Heart left ventricle (tissue), 13 donors: ENCODE measurements around the gene CNNM3.

Experiments
- CTCF ChIP-seq, 12 donors: fragments of 200-600 bp; sonication (generic) in 4 of 12; IDR thresholded peaks; one replicate each; pipeline versions ENCODE4 v1.5.0 to v1.8.0; 2018 to 2022; ENCODE audit warnings: antibody characterized with exemption in 12 of 12, mild to moderate bottlenecking in 5 of 12
- POLR2A ChIP-seq, 2 donors: fragments of 450-650 bp; IDR thresholded peaks; one replicate each; pipeline ENCODE4 v1.6.1; 2017; ENCODE audit warnings: antibody characterized with exemption in 2 of 2, mild to moderate bottlenecking in 2 of 2, moderate library complexity in 2 of 2
- donor health status: ischemic (EF 13 %, LVEDD 7.1; RV severe dilation, severe dysfunction).
- donor health status: DM: no; HTN: yes; CAD: no.
- donor health status: DM: no; HTN: no; CAD: no.
- donor health status: ischemic (EF 25% LVEDD 6.9; RV normal size, moderate dysfunction).
- donor health status: ischemic (EF 25% LVEDD 5.7; RV mildly dilated, moderate dysfunction).
- donor health status: ischemic (EF 35%, LVEDD 5.7; RV mildly dilated, moderate dysfunction).
- donor health status: nonischemic (EF 11% LVEDD 7.7; RV severe dilation, severe dysfunction).
- donor health status: DM: yes; HTN: yes; CAD: no.
- donor health status: PGD.
- donor health status: ischemic (EF 29% LVEDD 5.4; RV normal size, mild dysfunction).
- donor health status: nonischemic (EF 23%, LVEDD 6.1; RV moderate dilation, normal function).

GRCh38 chr2:96830044-96830562, 14.0 kb downstream of the CNNM3 start:
- TF ChIP-seq CTCF (IDR thresholded peaks at IDR 0.05): no peak
- TF ChIP-seq POLR2A (IDR thresholded peaks at IDR 0.05): no peak
